Panc1 (cell line): ENCODE data around the gene CSMD2.

Source experiments
- CTCF ChIP-seq: fragments of 450-650 bp; IDR thresholded peaks from 2 replicates; pipeline ENCODE4 v1.5.1; 2017; ENCODE audit warnings: mild to moderate bottlenecking
- POLR2AphosphoS5 ChIP-seq: IDR thresholded peaks from 2 replicates; pipeline ENCODE4 v1.6.1; 2012; ENCODE audit warnings: mild to moderate bottlenecking, low read depth, low read length, moderate library complexity
- SIN3A ChIP-seq: IDR thresholded peaks from 2 replicates; pipeline ENCODE4 v1.6.1; 2012; ENCODE audit warnings: low read depth, mild to moderate bottlenecking, low read length, moderate library complexity, borderline replicate concordance; ENCODE audit not compliant: insufficient read depth

GRCh38 chr1:34199927-34200326 lies 34.9 kb upstream of the CSMD2 start:
- TF ChIP-seq POLR2AphosphoS5 (no peak), CTCF (no peak), SIN3A (no peak)
